Measurements from ENCODE around the gene AMBRA1.

GRCh38 chr11:46597155-46597554 is 3.3 kb upstream of the AMBRA1 start:
- TF ChIP-seq POLR2A (IDR thresholded peaks at IDR 0.05; ENCODE audit: low read length) = no peak
- TF ChIP-seq ESRRA (IDR thresholded peaks at IDR 0.05; ENCODE audit: borderline replicate concordance, low read length) = no peak
- TF ChIP-seq JUNB (IDR thresholded peaks at IDR 0.05) = no peak
- no peak for TF ChIP-seq REST (IDR thresholded peaks at IDR 0.05)
- no peak for TF ChIP-seq BHLHE40 (IDR thresholded peaks at IDR 0.05; ENCODE audit: low read depth, low read length)
- no peak for TF ChIP-seq MAFK (IDR thresholded peaks at IDR 0.05; ENCODE audit: partially characterized antibody)
- TF ChIP-seq CTCF (IDR thresholded peaks at IDR 0.05) = no peak
- no peak for TF ChIP-seq RNF2 (IDR thresholded peaks at IDR 0.05; ENCODE audit: borderline replicate concordance, low read depth)
- no peak for TF ChIP-seq ZFP36 (IDR thresholded peaks at IDR 0.05; ENCODE audit: borderline replicate concordance, partially characterized antibody)

Data from A549 (cell line).